ENCODE results near the gene SLC39A11.

- TF ChIP-seq EZH2phosphoT487 (IDR thresholded peaks at IDR 0.05; ENCODE audit: insufficient read depth, low read depth), result no peak
- no peak for TF ChIP-seq EZH2 (IDR thresholded peaks at IDR 0.05; ENCODE audit: insufficient read depth, poor library complexity, severe bottlenecking)
Measured at GRCh38 chr17:72660274-72661115, 432.0 kb downstream of the SLC39A11 start.

Measured in GM23248 (cell line).